Activated gamma-delta T cell treated with Interleukin-2 at 50 U/mL for 16 hours (primary cell): ENCODE results near the gene SMARCC1.

ENCODE experiments used
- DNase-seq: peaks from one replicate; pipeline ENCODE4 v3.0.0-alpha.2; 2020

SMARCC1 gene

DNA sequence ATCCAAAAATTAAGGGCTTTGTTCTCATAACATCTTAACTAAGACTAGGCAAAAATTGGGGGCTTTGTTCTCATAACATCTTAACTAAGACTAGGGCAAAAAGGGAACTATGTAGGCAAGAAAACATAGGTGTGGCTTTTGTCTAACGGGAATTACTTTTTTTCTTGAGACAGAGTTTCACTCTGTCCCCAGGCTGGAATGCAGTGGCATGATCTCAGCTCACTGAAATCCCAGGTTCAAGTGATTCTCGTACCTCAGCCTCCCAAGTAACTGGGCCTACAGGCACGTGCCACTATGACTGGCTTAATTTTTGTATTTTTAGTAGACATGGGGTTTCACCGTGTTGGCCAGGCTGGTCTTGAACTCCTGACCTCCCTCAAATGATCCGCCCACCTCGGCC is 153.3 kb downstream of the SMARCC1 start:
- no peak for DNase-seq

DNA sequence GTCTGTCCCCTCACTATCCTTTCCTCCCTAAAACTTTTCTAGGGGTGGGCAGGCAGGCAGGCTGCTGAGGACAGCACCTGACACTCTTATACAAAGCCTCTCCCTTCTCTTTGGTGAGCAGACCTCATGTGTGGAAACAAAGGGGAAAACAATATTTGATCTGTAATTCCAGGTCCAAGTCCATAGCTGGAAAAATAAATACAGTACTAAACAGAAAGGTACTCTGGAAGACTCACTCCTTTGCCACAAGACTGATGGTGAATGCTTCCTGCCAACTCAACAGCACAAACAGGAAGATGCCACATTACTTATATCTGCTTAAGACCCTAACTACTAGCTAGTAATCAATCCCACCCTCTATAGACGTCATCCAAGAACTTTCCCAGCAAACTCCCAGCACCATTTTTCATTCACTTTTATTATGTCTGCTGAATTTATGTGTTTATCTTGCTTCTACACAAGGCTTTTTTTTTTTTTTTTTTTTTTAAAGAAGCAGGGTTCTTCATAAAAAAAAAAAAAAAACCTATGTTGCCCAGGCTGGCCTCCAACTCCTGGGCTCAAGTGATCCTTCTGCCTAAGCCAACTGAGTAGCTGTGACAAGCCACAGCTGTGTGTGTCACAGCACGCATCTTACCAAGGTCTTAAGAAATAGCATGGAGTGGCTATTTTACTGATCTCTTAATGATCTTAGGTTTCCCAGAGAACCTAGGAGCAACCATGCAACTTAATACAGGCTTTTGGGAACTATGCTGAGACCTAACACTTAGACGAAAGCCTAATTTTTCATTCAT is 158.8 kb downstream of the SMARCC1 start:
- DNase-seq: no peak

DNA sequence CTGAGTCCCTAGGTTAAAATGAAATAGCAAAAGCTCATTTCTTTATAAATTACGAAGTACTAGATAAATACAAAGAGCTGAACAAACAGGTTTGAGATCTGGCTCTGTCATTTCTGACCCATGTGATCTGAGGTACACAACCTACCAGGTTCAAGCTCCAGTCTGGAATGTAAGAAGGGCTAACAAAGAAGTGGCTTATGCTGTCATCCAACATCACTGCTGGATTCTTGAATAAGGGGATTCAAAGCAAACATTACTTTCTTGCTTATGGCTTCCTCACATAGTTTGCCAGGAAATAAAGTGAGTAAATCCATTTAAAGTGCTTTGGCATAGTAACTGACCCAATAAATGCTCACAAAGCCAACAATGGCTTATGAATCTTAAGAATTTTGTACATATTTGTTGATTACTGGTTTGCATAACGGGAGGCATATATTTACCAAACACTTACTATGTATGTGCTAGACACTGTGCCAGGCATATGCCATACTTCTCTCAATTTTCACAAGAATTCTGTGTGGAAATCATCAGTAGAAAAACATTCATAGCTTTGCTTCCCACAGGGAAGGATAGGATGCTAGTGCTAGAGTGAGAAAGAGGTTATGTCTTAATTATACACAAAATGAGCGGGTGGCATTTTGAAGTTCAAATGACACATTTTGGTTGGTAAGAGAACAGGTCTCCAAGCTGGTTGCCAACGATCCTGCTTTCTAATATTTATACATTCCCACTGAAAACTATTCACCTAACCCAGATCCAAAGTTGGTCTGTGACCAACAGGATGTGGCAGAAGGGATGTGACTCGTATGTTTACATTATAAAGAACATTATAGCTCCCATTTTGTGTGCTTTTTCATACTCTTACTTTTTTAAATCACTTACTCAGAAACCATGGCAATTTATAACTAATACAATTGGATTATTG is 164.3 kb downstream of the SMARCC1 start:
- DNase-seq: no peak

DNA sequence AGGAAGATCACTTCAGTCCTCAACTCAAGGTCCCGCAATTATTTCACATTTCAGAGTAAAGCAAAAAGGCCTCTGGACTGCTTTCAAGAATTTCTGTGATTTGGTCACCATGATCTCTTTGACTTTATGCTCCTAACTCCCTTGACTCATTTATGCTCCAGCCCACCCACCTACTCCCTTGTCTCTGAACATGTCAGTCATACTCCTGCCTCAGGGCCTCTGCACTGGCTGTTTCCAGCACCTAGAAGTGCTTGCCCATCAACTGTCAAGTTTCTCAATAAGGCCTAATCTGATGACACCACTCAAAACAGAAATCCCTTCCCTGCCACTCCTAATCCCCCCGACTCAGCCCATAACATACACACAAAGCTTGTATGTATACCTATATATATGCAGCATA is 166.9 kb downstream of the SMARCC1 start:
- DNase-seq: no peak

DNA sequence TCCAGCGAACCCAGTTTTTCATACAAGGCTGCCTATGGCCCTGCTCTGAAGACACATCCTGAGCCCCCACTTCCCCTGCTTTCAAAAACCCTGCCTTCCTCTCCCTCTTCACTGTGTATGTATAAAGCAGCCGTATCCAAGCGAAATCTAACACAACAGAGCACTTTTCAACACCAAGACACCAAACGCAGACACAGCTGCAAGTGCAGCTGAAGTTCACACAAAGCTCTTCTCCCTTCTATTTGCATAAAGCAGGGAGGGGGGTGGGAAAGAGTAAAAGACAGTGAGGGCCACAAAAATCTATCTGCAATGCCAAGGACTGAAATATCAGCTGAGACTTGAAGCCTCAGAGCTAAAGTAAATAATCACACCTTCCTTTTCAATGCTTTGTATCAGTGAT is 168.0 kb downstream of the SMARCC1 start:
- DNase-seq: no peak

DNA sequence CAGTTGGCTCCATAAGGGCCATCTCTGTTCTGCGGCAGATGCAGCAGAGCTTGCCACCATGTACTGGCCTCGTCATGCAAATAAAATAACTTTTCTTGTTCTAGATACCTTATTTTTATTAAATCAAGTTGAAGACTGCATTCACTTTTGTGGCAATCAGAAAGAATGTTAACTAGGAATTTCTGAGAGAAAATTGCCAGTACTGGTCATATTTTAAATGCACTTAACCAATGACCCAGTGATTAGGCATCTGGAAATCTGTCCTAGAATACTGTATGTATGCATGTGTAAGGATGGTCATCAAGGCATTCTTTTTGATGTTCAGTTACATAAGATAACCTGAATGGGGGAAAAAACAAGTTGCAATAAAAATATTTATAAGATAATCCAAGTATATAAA is 168.8 kb downstream of the SMARCC1 start:
- no peak for DNase-seq

DNA sequence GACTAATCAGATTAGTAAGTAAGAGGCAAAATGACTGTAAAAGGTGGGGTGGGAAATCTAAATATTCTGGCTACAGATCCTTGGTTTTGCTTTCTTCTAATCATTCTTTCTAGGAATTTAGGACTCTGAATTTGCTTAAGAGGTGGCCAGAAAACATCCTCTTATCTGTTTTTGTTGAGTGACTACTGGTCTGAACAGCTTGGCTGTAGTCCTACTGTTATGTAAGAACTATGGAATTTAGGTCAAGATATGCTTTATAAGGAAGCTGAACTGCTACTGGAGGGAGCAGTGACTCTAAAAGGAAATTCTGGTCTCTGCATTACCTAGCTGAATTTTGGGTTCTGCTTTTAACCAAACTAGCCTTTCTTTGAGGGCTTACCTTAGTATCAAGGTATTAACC is 169.5 kb downstream of the SMARCC1 start:
- no peak for DNase-seq

DNA sequence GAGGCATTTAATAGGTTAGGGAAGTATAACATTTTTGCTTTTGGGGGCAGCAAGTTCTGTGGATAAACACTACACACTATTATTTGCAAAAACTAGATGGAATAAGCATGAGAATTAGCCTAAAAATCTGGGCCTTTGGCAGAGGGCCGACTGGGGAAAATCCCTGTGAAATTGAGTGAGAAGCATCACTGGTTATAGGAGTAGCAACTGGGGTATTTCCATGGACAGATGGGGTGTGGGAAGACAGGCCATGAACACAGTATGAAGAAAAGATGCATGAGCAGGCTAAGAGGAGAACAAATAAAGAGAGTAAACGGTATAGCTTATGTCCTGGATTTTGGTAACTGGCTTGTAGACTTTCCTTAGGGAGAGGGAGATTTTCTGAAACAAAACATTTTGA is 170.1 kb downstream of the SMARCC1 start:
- DNase-seq: no peak

DNA sequence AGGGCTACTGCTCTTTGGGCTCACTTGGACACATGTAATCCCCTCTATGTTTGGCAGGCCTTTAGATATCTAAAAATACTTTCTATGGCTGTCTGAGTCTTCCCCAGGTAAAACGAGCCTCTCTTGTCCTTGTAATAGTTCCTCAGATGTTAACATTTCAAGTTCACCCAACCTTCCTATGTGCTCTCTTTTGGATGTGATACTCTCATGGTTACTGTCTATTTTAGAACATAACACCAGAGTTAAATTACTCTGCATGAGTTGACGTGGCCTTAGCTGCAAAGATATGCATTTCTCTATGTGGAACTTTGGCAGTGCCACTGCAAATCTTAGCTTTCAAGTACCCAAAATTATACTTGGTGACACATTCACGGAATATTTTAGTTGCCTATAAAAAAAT is 171.1 kb downstream of the SMARCC1 start:
- DNase-seq: no peak

DNA sequence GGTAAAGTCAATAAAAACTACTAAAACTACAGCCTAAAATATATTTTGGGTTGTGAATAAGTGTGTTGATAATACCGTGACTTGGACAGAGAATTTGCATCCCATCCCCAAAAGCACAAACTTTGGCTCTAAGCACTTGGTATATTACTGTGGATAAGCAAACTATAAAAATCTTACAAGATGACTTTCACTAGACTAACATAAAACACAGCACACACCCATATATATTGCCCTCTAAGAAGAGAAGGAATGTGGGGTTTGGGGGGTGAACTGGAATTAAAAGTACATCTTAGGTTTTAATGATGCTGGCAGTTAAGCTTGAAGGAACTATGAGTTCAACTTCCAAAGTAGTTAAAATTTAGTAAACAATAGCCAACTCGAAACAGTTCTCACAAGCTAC is 174.4 kb downstream of the SMARCC1 start:
- no peak for DNase-seq

DNA sequence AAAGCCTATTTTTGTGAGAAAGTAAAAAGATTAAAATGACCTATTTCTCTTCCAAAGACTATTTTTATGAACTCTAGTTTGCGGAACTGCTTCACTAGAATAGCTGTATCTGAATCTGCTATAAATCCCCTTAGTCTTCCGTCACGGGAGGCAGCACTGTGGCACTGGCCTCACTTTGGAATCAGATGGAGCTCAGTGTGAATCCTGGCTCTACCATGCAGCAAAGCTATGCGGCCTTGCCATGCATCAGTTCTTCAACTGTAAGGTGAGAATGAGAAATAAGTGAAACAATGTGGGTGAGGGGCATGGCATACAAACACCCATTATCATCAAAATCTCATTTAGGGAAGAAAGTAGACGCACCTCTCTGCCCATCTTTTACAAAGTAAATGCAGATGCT is 175.5 kb downstream of the SMARCC1 start:
- DNase-seq: no peak

DNA sequence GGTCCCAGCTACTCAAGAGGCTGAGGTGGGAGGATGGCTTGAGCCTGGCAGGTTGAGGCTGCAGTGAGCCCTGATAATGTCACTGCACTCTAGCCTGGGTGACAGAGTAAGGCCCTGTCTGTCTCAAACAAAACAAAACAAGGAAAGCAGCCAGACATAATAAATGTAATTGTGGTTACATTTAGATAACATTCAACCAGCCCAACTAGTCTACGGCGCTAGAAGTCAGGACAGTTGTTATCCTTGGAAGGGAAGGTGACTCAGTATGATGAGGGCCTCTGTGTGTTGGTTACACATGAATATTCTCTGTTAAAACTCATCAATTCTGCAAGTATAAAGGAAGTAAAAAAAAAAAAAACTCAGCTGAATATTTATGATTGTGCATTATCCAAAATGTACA is 176.0 kb downstream of the SMARCC1 start:
- no peak for DNase-seq

DNA sequence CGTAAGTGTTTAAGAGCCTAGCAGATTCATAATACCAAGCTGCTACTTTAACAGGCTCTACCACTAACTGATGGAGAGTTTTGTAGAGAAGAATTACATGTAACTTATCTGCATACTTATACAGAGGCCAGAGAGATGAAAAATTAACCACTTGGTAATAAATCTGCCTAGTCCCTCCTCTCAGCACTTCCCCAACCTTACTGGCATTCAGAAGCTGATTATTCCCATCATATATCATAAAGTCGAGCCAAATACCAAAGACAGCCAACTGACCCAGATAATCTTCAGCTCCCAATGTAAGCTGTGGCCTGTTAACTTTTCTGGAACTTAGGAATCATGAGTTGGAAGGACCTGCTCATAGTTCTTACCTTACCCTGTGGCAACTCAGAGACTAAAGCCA is 177.5 kb downstream of the SMARCC1 start:
- DNase-seq: no peak

DNA sequence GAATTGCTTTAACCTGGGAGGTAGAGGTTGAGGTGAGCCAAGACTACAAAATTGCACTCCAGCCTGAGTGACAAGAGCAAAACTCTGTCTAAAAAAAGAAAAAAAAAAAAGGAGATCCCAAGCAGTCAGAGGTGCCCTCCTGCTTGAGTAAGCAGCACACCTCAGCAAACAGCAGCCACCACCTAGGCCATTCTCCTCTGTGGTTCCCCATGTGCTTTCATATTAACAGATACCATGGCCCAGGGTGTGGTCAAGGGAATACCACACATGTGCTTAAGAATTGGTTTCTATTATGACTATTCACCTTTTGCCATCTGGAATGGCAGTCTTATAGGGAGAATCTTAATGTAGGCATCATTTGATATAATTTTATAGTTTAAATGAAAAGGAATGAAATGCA is 178.4 kb downstream of the SMARCC1 start:
- DNase-seq: no peak

DNA sequence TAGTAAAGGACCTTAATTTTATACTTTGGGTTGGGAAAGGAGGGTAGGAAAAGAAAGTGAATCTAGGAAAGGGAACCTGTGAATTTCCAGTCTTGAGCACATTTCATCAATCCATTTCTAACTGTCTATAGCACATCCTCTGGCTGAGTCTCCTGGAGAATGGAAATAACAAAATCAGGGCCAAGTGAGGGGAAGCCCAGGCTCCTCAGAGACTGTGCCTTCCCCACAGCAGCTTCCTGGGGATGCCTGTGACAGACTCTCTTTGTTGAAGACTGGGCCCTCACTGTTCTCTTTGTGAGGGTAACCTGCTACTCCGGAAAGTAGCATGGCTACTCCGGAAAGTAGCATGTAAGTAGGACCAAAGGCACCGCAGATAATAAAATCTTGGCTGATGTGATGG is 180.4 kb downstream of the SMARCC1 start:
- DNase-seq: no peak

DNA sequence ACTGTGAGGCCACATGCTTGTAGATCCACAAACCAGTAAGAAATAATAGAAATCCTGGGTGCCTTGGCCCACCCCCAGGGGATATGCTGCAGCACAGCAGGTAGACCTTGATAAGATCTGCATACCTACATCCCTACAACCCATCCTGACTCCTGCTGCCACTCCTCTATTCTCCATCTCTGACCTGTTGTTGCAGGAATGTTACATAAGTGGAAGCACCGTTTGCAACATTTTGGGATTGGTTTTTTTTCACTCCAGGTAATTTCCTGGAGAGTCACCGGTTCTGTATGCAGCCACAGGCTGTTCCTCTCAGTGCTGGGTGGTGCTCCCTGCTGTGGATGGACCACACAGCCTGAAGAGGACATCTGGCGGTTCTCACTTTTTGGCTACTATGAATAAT is 186.9 kb downstream of the SMARCC1 start:
- DNase-seq: no peak

DNA sequence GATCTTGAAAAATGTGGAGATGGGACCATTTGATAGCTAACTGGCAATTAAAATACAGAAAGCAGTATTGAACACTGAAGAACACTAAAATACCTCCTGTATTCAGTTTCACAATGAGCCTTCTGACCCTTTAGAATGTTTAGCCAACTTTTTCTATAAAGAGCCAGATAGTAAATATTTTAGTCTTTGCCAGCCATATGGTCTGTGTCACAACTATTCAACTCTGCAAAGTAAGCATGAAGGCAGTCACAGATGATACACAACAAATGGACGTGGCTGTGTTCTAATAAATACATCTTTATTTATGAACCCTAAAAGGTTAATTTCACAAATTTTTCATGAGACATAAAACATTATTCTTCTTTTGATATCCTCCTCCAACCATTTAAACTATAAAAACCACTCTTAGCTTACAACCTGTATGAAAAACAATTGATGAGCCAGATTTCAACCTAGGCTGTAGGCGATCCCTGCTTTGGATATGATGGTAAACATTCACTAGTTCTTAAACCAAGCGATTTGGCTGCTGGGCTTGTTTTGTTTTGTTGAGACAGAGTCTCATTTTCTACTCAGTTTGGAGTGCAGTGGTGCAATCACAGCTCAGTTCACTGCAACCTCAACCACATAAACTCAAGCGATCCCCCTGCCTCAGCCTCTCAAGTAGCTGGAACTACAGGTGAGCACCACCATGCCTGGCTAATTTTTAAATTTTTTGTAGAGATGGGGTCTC is 189.5 kb downstream of the SMARCC1 start:
- no peak for DNase-seq

DNA sequence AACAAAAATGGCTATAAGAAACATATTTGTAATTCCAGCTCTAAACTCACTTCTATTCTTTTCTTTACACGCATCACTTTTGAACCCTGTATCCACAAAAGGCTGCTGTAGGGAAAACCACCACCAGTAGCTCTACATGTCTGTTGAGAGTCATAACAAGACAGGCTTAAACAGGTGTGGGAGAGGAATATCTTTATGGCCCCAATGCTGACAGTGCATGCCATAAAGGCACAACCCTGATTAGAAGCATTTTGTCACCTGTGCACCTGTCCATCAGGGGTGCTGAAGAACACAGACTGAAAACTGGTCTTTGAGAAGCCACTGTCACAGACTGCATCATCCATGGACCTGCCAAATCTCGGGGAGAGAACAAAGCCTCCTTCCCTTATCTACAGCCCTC is 191.5 kb downstream of the SMARCC1 start:
- DNase-seq: no peak

DNA sequence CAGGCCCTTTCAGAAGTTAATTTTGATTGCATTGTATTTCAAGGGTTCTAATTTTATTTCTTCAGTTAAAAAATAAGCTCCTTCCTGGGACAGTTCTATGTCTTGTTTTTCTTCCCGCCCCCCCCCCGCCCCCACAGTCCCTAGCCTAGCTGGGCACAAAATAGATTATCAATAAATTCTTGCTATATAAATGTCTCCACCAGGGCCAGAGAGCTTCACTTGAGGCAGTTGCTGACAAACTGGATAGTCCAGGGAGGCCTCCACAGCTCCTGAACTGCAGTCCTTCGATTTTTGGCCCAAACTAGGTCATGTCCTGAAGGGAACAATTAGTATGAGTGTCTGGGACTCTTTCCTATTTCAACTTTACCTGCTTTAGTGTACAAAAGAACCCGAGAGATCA is 193.1 kb downstream of the SMARCC1 start:
- DNase-seq: no peak

DNA sequence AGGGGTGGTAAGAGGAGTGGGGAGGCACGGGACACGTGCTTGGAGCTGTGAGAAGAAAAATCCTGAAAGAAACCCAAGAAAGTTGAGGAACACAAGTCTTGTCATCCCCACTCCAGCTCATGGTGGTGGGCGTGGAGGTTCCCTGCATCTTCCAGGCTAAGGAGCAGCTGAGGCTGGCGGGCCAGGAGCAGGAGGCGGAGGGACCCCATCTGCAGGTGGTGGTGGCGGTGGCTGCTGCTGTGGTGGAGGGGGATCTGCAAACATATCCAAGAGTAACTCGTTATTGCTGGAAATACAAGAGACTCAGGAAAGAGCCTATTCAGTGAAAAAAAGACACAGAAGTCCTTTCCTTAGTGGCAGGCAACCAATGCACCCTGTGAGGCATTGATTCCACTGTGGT is 193.6 kb downstream of the SMARCC1 start:
- DNase-seq: no peak

DNA sequence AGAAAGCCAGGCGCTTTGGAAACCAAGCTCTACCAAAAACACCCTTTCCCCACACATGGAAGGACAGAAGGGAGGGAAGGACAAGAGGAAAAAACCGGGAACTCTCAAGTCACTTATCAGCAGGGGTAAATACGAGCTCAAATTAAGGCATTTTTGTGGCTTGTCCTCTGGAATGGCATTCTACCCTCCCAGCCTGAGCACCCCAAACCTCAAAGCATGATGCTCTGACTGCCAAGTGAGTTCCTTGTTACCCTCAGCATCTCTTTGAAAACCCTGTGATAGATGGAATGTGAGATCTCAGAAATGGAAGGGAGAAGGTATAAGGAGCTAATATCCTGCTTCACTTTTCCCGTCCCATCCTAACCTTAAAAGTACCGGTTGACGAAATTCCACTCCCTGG is 194.9 kb downstream of the SMARCC1 start:
- DNase-seq: no peak

DNA sequence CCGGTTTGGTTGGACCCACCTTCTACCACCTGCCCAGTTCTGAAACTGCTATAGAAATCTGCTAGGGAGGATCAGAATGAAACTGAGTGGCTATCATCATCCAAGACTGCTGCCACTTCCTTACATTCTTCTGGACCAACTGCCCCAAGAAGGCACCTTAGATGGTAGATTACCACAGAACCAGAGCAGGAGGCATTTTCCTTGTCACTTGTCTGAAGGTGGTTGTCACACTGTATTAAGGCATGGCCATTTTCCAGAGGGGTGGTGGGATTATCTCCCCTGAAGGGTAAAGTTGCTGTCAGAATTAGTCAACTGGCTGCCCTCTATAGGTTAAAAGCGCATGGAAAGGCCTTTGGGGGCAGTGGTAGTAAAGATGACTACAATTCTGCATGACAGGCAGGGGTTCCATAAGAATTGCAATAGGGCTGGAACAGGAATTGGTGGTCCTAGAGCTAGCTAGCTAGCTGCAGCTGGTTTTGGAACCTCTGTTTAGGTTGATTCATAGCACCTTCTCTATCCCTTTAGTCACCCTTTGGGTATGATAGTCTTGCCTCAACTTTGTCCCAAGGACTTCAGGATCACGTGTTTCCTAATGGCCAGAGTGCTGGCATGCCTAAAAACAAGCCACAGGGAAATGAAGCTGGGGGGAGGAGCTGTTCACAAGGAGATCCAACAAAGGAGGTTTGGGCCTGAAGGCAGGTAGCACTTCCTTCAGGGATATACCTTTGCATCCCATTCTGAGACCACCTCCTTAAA is 198.2 kb downstream of the SMARCC1 start:
- DNase-seq: no peak

DNA sequence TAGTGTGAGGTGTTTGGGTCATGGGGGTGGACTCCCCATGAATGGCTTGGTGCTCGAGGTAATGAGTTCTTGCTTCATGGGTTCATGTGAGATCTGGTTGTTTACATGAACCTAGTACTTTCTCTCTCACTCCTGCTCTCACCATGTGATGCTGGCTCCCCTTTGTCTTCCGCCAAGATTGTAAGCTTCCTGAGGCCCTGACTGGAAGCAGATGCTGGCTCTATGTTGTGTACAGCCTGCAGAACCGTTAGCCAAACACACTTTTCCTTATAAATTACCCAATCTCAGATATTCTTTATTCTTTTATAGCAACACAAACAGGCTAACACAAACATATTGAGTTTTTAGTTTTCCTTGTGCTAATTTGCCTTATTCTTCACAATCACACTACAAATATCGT is 199.9 kb downstream of the SMARCC1 start:
- DNase-seq: no peak
